HepG2 (cell line): ENCODE data around the gene OSTF1. TPM values are rescaled to one million over a fixed set of nuclear protein-coding genes. Genes with fewer than 3 reads are reported as not detected.

Experiments
- ARID4A ChIP-seq: sonication (generic); formaldehyde crosslinking; IDR thresholded peaks from 2 replicates; pipeline ENCODE4 v1.5.0; 2020; ENCODE audit warnings: mild to moderate bottlenecking, missing genetic modification reagents, borderline replicate concordance
- DDIT3 ChIP-seq: sonication (generic); formaldehyde crosslinking; IDR thresholded peaks from 2 replicates; pipeline ENCODE4 v1.4.0; 2020; ENCODE audit warnings: mild to moderate bottlenecking, missing genetic modification reagents
- GRHL1 ChIP-seq: sonication (generic); formaldehyde crosslinking; conservative IDR thresholded peaks from 2 replicates; pipeline ENCODE4 v1.8.0; 2022; ENCODE audit warnings: missing genetic modification reagents
- HOXD1 ChIP-seq: sonication (generic); formaldehyde crosslinking; IDR thresholded peaks from 2 replicates; pipeline ENCODE4 v1.5.0; 2020; ENCODE audit warnings: missing genetic modification reagents
- IRF9 ChIP-seq: sonication (generic); formaldehyde crosslinking; IDR thresholded peaks from 2 replicates; pipeline ENCODE4 v1.8.0; 2022; ENCODE audit warnings: missing genetic modification reagents, mild to moderate bottlenecking, borderline replicate concordance
- KDM5A ChIP-seq: fragments of 200-600 bp; sonication (generic); IDR thresholded peaks from 2 replicates; pipeline ENCODE4 v1.7.0; 2018; ENCODE audit warnings: antibody characterized with exemption, mild to moderate bottlenecking, low read length, borderline replicate concordance
- NFKB2 ChIP-seq: sonication (generic); formaldehyde crosslinking; IDR thresholded peaks from 2 replicates; pipeline ENCODE4 v1.4.0; 2020; ENCODE audit warnings: missing genetic modification reagents, borderline replicate concordance
- ZFP41 ChIP-seq: sonication (generic); formaldehyde crosslinking; IDR thresholded peaks from 2 replicates; pipeline ENCODE4 v1.4.0; 2020; ENCODE audit warnings: mild to moderate bottlenecking, missing genetic modification reagents, borderline replicate concordance
- ZNF142 ChIP-seq: sonication (generic); formaldehyde crosslinking; IDR thresholded peaks from 2 replicates; pipeline ENCODE4 v1.4.0; 2020; ENCODE audit warnings: missing genetic modification reagents
- ZNF335 ChIP-seq: sonication (generic); formaldehyde crosslinking; IDR thresholded peaks from 2 replicates; pipeline ENCODE4 v1.4.0; 2020; ENCODE audit warnings: missing genetic modification reagents
- ZNF503 ChIP-seq: sonication (generic); formaldehyde crosslinking; IDR thresholded peaks from 2 replicates; pipeline ENCODE4 v1.4.0; 2020; ENCODE audit warnings: missing genetic modification reagents
- ZNF557 ChIP-seq: sonication (generic); formaldehyde crosslinking; IDR thresholded peaks from 2 replicates; pipeline ENCODE4 v1.4.0; 2020; ENCODE audit warnings: missing genetic modification reagents
- polyA plus RNA-seq, 8 experiments: library from polyadenylated mRNA; depleted of rRNA in 3 of 8; stranded (reverse) in 7 of 8; unstranded in 1 of 8; fragments of >200 nt; fragmentation: Illumina TruSeq in 4 of 8; extraction: Trizol in 4 of 8; gene quantifications; 2 replicates each; pipeline versions ENCODE4 v1.2.1 to v1.2.3, GENCODE V29; 2011 to 2016; ENCODE audit warnings: low read depth in 4 of 8, missing spikeins in 1 of 8, mixed read lengths in 1 of 8; ENCODE audit not compliant: insufficient read depth in 1 of 8
- total RNA-seq, 5 experiments: library from RNA; depleted of rRNA; stranded (reverse); fragments of >200 nt; fragmentation: Illumina TruSeq; extraction: Trizol; gene quantifications; 2 replicates each; pipeline ENCODE4 v1.2.3, GENCODE V29; 2016; ENCODE audit warnings: low read depth in 1 of 5

The OSTF1 gene
- total and polyA plus RNA-seq, 2 of the 13 experiments (the other 11 are each of a cell fraction or from before 2014, with no cell fraction given) = 16.8 to 39.0 TPM

GRCh38 chr9:75088646-75089372 lies 495 bp downstream of the OSTF1 start (continued):
- TF ChIP-seq NFKB2 (0 out of 2 replicates have a peak, but pooled peaks have one; percentile 27), ZNF335 (CRISPR knock-in tag) (no peak; the same call in 1 of the 2 replicates), DDIT3 (CRISPR knock-in tag) (no peak), ZNF557 (CRISPR knock-in tag) (no peak), KDM5A (no peak), HOXD1 (CRISPR knock-in tag) (no peak), GRHL1 (no peak), ZNF503 (CRISPR knock-in tag) (0 out of 2 replicates have a peak, but pooled peaks have one; percentile 32), ZNF142 (CRISPR knock-in tag) (0 out of 2 replicates have a peak, but pooled peaks have one; percentile 26), ARID4A (CRISPR knock-in tag) (no peak), ZFP41 (CRISPR knock-in tag) (no peak), IRF9 (CRISPR knock-in tag) (no peak)
